HepG2 (cell line): ENCODE measurements around the gene RNF4. TPM values are rescaled to one million over a fixed set of nuclear protein-coding genes. Genes with fewer than 3 reads are reported as not detected.

Experiments used
- ATAC-seq: fragments of 200-7000 bp; cut with Tn5 transposase; 3 replicates; pipeline ENCODE4 v1.9.1; 2020; ENCODE audit warnings: mild to moderate bottlenecking, moderate library complexity
- BruUV-seq: library from RNA; stranded (reverse); fragments of 400-500 nt; replicated peaks from 2 replicates; lab custom pipeline; 2021; lab: Mats Ljungman, UMichigan
- CTCF ChIA-PET: fragments of 300-600 bp; formaldehyde crosslinking; extraction: SDS; loops from one replicate; lab custom pipeline; 2021; ENCODE audit warnings: low total read pairs, inconsistent platforms, low intra/inter-chr PET ratio; lab: Yijun Ruan, JAX
- POLR2A ChIA-PET: fragments of 350-600 bp; sonication (Branson Sonifier 250); formaldehyde crosslinking; loops from one replicate; lab custom pipeline; 2020; ENCODE audit warnings: antibody characterized with exemption, inconsistent platforms; lab: Yijun Ruan, JAX
- DNase-seq: peaks from one replicate; pipeline ENCODE4 v3.0.0-alpha.2; 2015; ENCODE audit warnings: low spot score
- FAIRE-seq: peaks from 3 replicates; lab custom pipeline; 2011; peaks lifted over from hg19 to GRCh38; lab: Jason Lieb, UNC
- H2AFZ ChIP-seq: one replicate; pipeline ENCODE4 v1.6.1; 2011; ENCODE audit warnings: low read length, inconsistent platforms
- H3K27ac ChIP-seq: fragments of 300-600 bp; 3 replicates; pipeline ENCODE4 v1.8.0; 2011; ENCODE audit warnings: mixed run types, mild to moderate bottlenecking, mixed read lengths, low read length, inconsistent platforms; ENCODE audit not compliant: insufficient read depth; ENCODE audit errors: extremely low read length
- H3K27me3 ChIP-seq, 2 experiments: fragments of 200-600 bp in 1 of 2; 2 replicates in 1 of 2; 3 replicates in 1 of 2; pipeline versions ENCODE4 v1.6.0 to v1.8.0; 2011; ENCODE audit warnings: low read length in 2 of 2, mild to moderate bottlenecking in 2 of 2, moderate library complexity in 2 of 2, inconsistent platforms in 1 of 2; ENCODE audit not compliant: insufficient read depth in 2 of 2, control insufficient read depth in 1 of 2
- H3K36me3 ChIP-seq, 2 experiments: fragments of 200-600 bp in 1 of 2; replicated peaks in 1 of 2; 2 replicates in 1 of 2; 3 replicates in 1 of 2; pipeline versions ENCODE4 v1.5.1 to v1.8.0; 2011; ENCODE audit warnings: low read length in 2 of 2, inconsistent platforms in 1 of 2; ENCODE audit not compliant: insufficient read depth in 2 of 2, control insufficient read depth in 1 of 2
- H3K4me1 ChIP-seq: 2 replicates; pipeline ENCODE4 v1.5.1; 2012; ENCODE audit warnings: low read length, inconsistent platforms; ENCODE audit not compliant: insufficient read depth
- H3K4me2 ChIP-seq: 2 replicates; pipeline ENCODE4 v1.6.0; 2011; ENCODE audit warnings: low read depth, low read length, inconsistent platforms
- H3K4me3 ChIP-seq, 3 experiments: fragments of 200-600 bp in 1 of 3; sonication (generic), shearing (Covaris generic) in 1 of 3; replicated peaks in 1 of 3; 2 replicates each; pipeline ENCODE4 v1.5.1; 2011 to 2016; ENCODE audit warnings: low read length in 3 of 3, inconsistent platforms in 2 of 3, low read depth in 2 of 3, mild to moderate bottlenecking in 2 of 3, control low read depth in 1 of 3, mixed read lengths in 1 of 3; ENCODE audit not compliant: insufficient read depth in 1 of 3
- H3K79me2 ChIP-seq: one replicate; pipeline ENCODE4 v1.6.1; 2011; ENCODE audit warnings: low read length, inconsistent platforms; ENCODE audit not compliant: insufficient read depth
- H3K9ac ChIP-seq: 2 replicates; pipeline ENCODE4 v1.6.0; 2011; ENCODE audit warnings: mild to moderate bottlenecking, low read depth, low read length, inconsistent platforms; ENCODE audit not compliant: insufficient read depth
- H3K9me3 ChIP-seq: 2 replicates; pipeline ENCODE4 v1.5.1; 2012; ENCODE audit warnings: mild to moderate bottlenecking, low read length
- H4K20me1 ChIP-seq: 2 replicates; pipeline ENCODE4 v1.6.0; 2011; ENCODE audit warnings: inconsistent platforms, mild to moderate bottlenecking, low read length, moderate library complexity; ENCODE audit not compliant: insufficient read depth
- ATM ChIP-seq: fragments of 450-650 bp; IDR thresholded peaks from 2 replicates; pipeline ENCODE4 v1.7.1; 2017; ENCODE audit warnings: mild to moderate bottlenecking, borderline replicate concordance
- DMTF1 ChIP-seq: sonication (generic); formaldehyde crosslinking; IDR thresholded peaks from 2 replicates; pipeline ENCODE4 v1.4.0; 2020; ENCODE audit warnings: mild to moderate bottlenecking, missing genetic modification reagents
- HDAC2 ChIP-seq: sonication (generic); formaldehyde crosslinking; IDR thresholded peaks from 2 replicates; pipeline ENCODE4 v1.4.0; 2020; ENCODE audit warnings: missing genetic modification reagents
- KMT2B ChIP-seq: IDR thresholded peaks from 2 replicates; pipeline ENCODE4 v1.6.1; 2016; ENCODE audit warnings: missing genetic modification reagents, missing compliant biosample characterization
- MLX ChIP-seq: IDR thresholded peaks from 2 replicates; pipeline ENCODE4 v1.6.1; 2016
- MYPOP ChIP-seq: sonication (generic); formaldehyde crosslinking; IDR thresholded peaks from 2 replicates; pipeline ENCODE4 v1.8.1; 2023; ENCODE audit warnings: mild to moderate bottlenecking, moderate library complexity, missing genetic modification reagents
- NR2F6 ChIP-seq, 2 experiments: IDR thresholded peaks; 2 replicates each; pipeline ENCODE4 v1.6.1; 2016; ENCODE audit warnings: antibody characterized with exemption in 1 of 2, mild to moderate bottlenecking in 1 of 2
- POGZ ChIP-seq: sonication (generic); formaldehyde crosslinking; IDR thresholded peaks from 2 replicates; pipeline ENCODE4 v1.4.0; 2020; ENCODE audit warnings: mild to moderate bottlenecking, missing genetic modification reagents
- STAG1 ChIP-seq: sonication (generic); formaldehyde crosslinking; IDR thresholded peaks from 2 replicates; pipeline ENCODE4 v1.4.0; 2020; ENCODE audit warnings: missing genetic modification reagents
- ZNF263 ChIP-seq: sonication (generic); formaldehyde crosslinking; IDR thresholded peaks from 2 replicates; pipeline ENCODE4 v1.4.0; 2020; ENCODE audit warnings: missing genetic modification reagents
- ZNF326 ChIP-seq: sonication (generic); formaldehyde crosslinking; IDR thresholded peaks from 2 replicates; pipeline ENCODE4 v1.4.0; 2020; ENCODE audit warnings: missing genetic modification reagents, borderline replicate concordance
- ZNF460 ChIP-seq: sonication (generic); formaldehyde crosslinking; IDR thresholded peaks from 2 replicates; pipeline ENCODE4 v1.5.1; 2020; ENCODE audit warnings: missing genetic modification reagents, mild to moderate bottlenecking, borderline replicate concordance
- ZNF580 ChIP-seq: IDR thresholded peaks from 2 replicates; pipeline ENCODE4 v1.6.1; 2016; ENCODE audit warnings: low read depth, borderline replicate concordance
- WGBS: methylation state at CpG from one replicate; pipeline ENCODE4 v1.1.6; 2017; ENCODE audit warnings: low lambda C conversion rate; 5-methylcytosine and 5-hydroxymethylcytosine counted together
- in situ Hi-C: cut with HindIII; loops from 2 replicates; pipeline ENCODE4 v1.10.0; 2017; ENCODE audit warnings: low pct_unique_long_range_greater_than_20kb; ENCODE audit not compliant: extremely low pct_ligation_motif_present
- intact Hi-C: fragments of 100-400 bp; cut with micrococcal nuclease; formaldehyde crosslinking; loops from one replicate; pipeline ENCODE4 v1.10.0; 2022; ENCODE audit not compliant: unreplicated experiment
- polyA plus RNA-seq, 8 experiments: library from polyadenylated mRNA; depleted of rRNA in 3 of 8; stranded (reverse) in 7 of 8; unstranded in 1 of 8; fragments of >200 nt; fragmentation: Illumina TruSeq in 4 of 8; extraction: Trizol in 4 of 8; gene quantifications; 2 replicates each; pipeline versions ENCODE4 v1.2.1 to v1.2.3, GENCODE V29; 2011 to 2016; ENCODE audit warnings: low read depth in 4 of 8, missing spikeins in 1 of 8, mixed read lengths in 1 of 8; ENCODE audit not compliant: insufficient read depth in 1 of 8
- total RNA-seq, 5 experiments: library from RNA; depleted of rRNA; stranded (reverse); fragments of >200 nt; fragmentation: Illumina TruSeq; extraction: Trizol; gene quantifications; 2 replicates each; pipeline ENCODE4 v1.2.3, GENCODE V29; 2016; ENCODE audit warnings: low read depth in 1 of 5
- TF ChIP-seq, protein P1 (sequence below): sonication (generic); formaldehyde crosslinking; IDR thresholded peaks from 2 replicates; pipeline ENCODE4 v1.5.0; 2020; ENCODE audit warnings: missing genetic modification reagents

Gene RNF4
- total and polyA plus RNA-seq, 2 of the 13 experiments (the other 11 are each of a cell fraction or from before 2014, with no cell fraction given): 38.1 to 45.1 TPM

DNA sequence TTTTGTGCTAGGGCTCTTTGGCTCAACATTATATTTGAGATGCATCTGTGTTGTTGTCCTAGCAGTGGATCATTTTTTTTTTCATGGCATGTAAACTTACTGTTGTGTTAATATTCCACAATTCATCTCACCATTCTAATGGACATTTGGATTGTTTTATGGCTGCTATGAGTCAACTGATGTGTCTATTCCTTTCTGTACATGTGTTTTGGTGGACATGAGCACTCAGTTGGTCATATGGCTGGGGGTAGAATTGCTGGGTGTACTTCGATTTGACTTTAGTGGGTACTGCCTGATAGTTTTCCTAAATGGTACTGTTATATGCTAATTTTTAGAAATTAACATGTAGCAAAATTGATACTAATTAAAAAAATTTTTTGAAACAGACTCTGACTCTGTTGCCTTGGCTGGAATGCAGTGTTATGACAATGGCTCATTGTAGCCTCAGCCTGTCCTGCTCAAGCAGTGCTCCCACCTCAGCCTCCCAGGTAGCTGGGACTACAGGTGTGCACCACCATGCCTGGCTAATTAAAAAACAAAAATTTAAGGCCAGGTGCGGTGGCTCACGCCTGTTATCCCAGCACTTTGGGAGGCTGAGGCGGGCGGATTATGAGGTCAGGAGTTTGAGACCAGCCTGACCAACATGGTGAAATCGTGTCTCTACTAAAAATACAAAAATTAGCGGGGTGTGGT lies 76.6 kb downstream of the RNF4 start:
- intact Hi-C loops: loop anchor here (10.0 kb wide), 1 partner anchor 49 kb away; no protein-coding TSS in a partner anchor
- FAIRE-seq (no peak), DNase-seq (no peak), ATAC-seq (no peak)
- Histone ChIP-seq H3K27me3 (no peaks in the 10 kb centered on the region), H3K27ac (no peak overlapping the region), H3K4me1 (peaks cover 40% of the 10 kb centered on the region), H3K4me2 (no peak overlapping the region), H3K79me2 (peaks cover 90% of the 10 kb centered on the region), H3K9ac (no peak overlapping the region), H2AFZ (no peak overlapping the region), H4K20me1 (peaks cover 35% of the 10 kb centered on the region), H3K36me3 (peaks cover 0 to 5% of the 10 kb centered on the region in 2 experiments; a peak in 3 of 5 replicates), H3K9me3 (no peaks in the 10 kb centered on the region), H3K4me3 (no peak overlapping the region)
- CTCF ChIA-PET: no interaction called here
- in situ Hi-C loops: no loop called here
- no TSS peak for BruUV-seq
- no peak for TF ChIP-seq KMT2B (CRISPR knock-in tag)
- TF ChIP-seq HDAC2 (CRISPR knock-in tag): no peak
- TF ChIP-seq ZNF460: peak; percentile 76; the same call in 1 of the 2 replicates
- no peak for TF ChIP-seq DMTF1 (CRISPR knock-in tag)
- TF ChIP-seq, protein P1, sequence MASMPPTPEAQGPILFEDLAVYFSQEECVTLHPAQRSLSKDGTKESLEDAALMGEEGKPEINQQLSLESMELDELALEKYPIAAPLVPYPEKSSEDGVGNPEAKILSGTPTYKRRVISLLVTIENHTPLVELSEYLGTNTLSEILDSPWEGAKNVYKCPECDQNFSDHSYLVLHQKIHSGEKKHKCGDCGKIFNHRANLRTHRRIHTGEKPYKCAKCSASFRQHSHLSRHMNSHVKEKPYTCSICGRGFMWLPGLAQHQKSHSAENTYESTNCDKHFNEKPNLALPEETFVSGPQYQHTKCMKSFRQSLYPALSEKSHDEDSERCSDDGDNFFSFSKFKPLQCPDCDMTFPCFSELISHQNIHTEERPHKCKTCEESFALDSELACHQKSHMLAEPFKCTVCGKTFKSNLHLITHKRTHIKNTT (CRISPR knock-in tag): no peak
- TF ChIP-seq ZNF326: no peak
- TF ChIP-seq MLX (CRISPR knock-in tag): no peak
- no peak for TF ChIP-seq ATM
- no peak for TF ChIP-seq MYPOP (CRISPR knock-in tag)
- no peak for TF ChIP-seq POGZ (CRISPR knock-in tag)
- no peak for TF ChIP-seq STAG1
- no peak for TF ChIP-seq ZNF580
- peak; percentile 83 for TF ChIP-seq ZNF263 (CRISPR knock-in tag)
- no peak for TF ChIP-seq NR2F6 (IDR thresholded peaks at IDR 0.05)
- TF ChIP-seq NR2F6 (CRISPR knock-in tag; IDR thresholded peaks at IDR 0.05): no peak
- POLR2A ChIA-PET: no interaction called here
- WGBS: 97% methylated on average over 7 of the region's 7 CpGs
